Type B pancreatic cell (in vitro differentiated cells): Measurements from ENCODE around the gene GLRA3. TPM values are rescaled to one million over a fixed set of nuclear protein-coding genes. Genes with fewer than 3 reads are reported as not detected.

Experiments used
- DNase-seq: peaks from one replicate; pipeline ENCODE4 v3.0.0; 2021; ENCODE audit warnings: mixed read lengths; ENCODE audit not compliant: unreplicated experiment; ENCODE audit errors: extremely low spot score
- H3K27ac Mint-ChIP-seq: 2 replicates; pipeline ENCODE4 v1.8.0; 2021; ENCODE audit warnings: mild to moderate bottlenecking, mixed read lengths
- H3K27me3 Mint-ChIP-seq: 2 replicates; pipeline ENCODE4 v1.8.0; 2021; ENCODE audit warnings: mixed read lengths
- H3K36me3 Mint-ChIP-seq: 2 replicates; pipeline ENCODE4 v1.8.0; 2021; ENCODE audit warnings: mixed read lengths
- H3K4me1 Mint-ChIP-seq: one replicate; pipeline ENCODE4 v1.8.0; 2021; ENCODE audit warnings: mixed read lengths; ENCODE audit not compliant: unreplicated experiment
- H3K4me3 Mint-ChIP-seq: 2 replicates; pipeline ENCODE4 v1.8.0; 2021; ENCODE audit warnings: mild to moderate bottlenecking, mixed read lengths
- H3K9me3 Mint-ChIP-seq: 2 replicates; pipeline ENCODE4 v1.8.0; 2021; ENCODE audit warnings: mixed read lengths
- CTCF ChIP-seq: fragments of 200-600 bp; sonication (generic); conservative IDR thresholded peaks from 2 replicates; pipeline ENCODE4 v1.5.0; 2021; ENCODE audit warnings: antibody characterized with exemption, mild to moderate bottlenecking
- total RNA-seq: library from RNA; stranded (reverse); gene quantifications from 2 replicates; pipeline ENCODE4 v1.2.1, GENCODE V29; 2021; ENCODE audit warnings: low replicate concordance

GLRA3 gene
- total RNA-seq, 1 donor from 2014 or later = 0.60 TPM

- H3K27me3 Mint-ChIP-seq = no peaks in the 10 kb centered on the region
- no peaks in the 10 kb centered on the region for H3K4me1 Mint-ChIP-seq
- no peak for DNase-seq
- no peak overlapping the region for H3K27ac Mint-ChIP-seq
- no peak for TF ChIP-seq CTCF
- no peaks in the 10 kb centered on the region for H3K9me3 Mint-ChIP-seq
- no peak overlapping the region for H3K4me3 Mint-ChIP-seq
- no peaks in the 10 kb centered on the region for H3K36me3 Mint-ChIP-seq
Observed at GRCh38 chr4:174595141-174595929, 233.7 kb downstream of the GLRA3 start.

GRCh38 chr4:174593701-174594100, 235.3 kb downstream of the GLRA3 start:
- Mint-ChIP-seq H3K27ac (no peak overlapping the region), H3K36me3 (no peaks in the 10 kb centered on the region), H3K4me1 (no peaks in the 10 kb centered on the region), H3K27me3 (no peaks in the 10 kb centered on the region), H3K9me3 (no peaks in the 10 kb centered on the region), H3K4me3 (no peak overlapping the region)
- DNase-seq = no peak
- TF ChIP-seq CTCF = no peak

GRCh38 chr4:174592985-174593335, 236.1 kb downstream of the GLRA3 start:
- Mint-ChIP-seq H3K27ac (no peak overlapping the region), H3K4me3 (no peak overlapping the region), H3K9me3 (no peaks in the 10 kb centered on the region), H3K4me1 (no peaks in the 10 kb centered on the region), H3K27me3 (no peaks in the 10 kb centered on the region), H3K36me3 (no peaks in the 10 kb centered on the region)
- no peak for DNase-seq
- TF ChIP-seq CTCF = no peak

GRCh38 chr4:174592256-174592984, 236.6 kb downstream of the GLRA3 start:
- DNase-seq = no peak
- H3K4me3 Mint-ChIP-seq = no peak overlapping the region
- TF ChIP-seq CTCF = no peak
- H3K36me3 Mint-ChIP-seq = no peaks in the 10 kb centered on the region
- no peak overlapping the region for H3K27ac Mint-ChIP-seq
- H3K4me1 Mint-ChIP-seq = no peaks in the 10 kb centered on the region
- H3K9me3 Mint-ChIP-seq = no peaks in the 10 kb centered on the region
- H3K27me3 Mint-ChIP-seq = no peaks in the 10 kb centered on the region

GRCh38 chr4:174591243-174592021, 237.6 kb downstream of the GLRA3 start:
- Mint-ChIP-seq H3K4me3 (no peak overlapping the region), H3K4me1 (no peaks in the 10 kb centered on the region), H3K27ac (no peak overlapping the region), H3K9me3 (no peaks in the 10 kb centered on the region), H3K27me3 (no peaks in the 10 kb centered on the region), H3K36me3 (no peaks in the 10 kb centered on the region)
- TF ChIP-seq CTCF = no peak
- DNase-seq = no peak
